ENCODE measurements around the gene LYPD6.

GRCh38 chr2:149483004-149483605, 152.7 kb downstream of the LYPD6 start:
- TF ChIP-seq POLR2A (IDR thresholded peaks at IDR 0.05) = no peak
- TF ChIP-seq CTCF (IDR thresholded peaks at IDR 0.05) = no peak
